Gastrocnemius medialis (tissue), 4 donors: Measurements from ENCODE around the gene KLHL29. TPM values are rescaled to one million over a fixed set of nuclear protein-coding genes. Genes with fewer than 3 reads are reported as not detected.
A peak's percentile ranks its signal among the peaks of the same experiment; 100 is the strongest.

ENCODE experiments used
- ATAC-seq, 2 donors: fragments of 150-250 bp; one replicate each; pipeline ENCODE4 v1.9.1; 2016
- DNase-seq, 2 donors: peaks; one replicate each; pipeline ENCODE4 v3.0.0-alpha.2; 2019
- H3K27ac ChIP-seq, 4 donors: fragments of 200-600 bp; sonication (generic); 1 replicate in 1 of 4; 2 replicates in 3 of 4; pipeline ENCODE4 v1.5.1; 2016 to 2018; ENCODE audit warnings: mild to moderate bottlenecking in 2 of 4, moderate library complexity in 1 of 4
- H3K27me3 ChIP-seq, 3 donors: fragments of 200-600 bp; sonication (generic) in 2 of 3; 1 replicate in 1 of 3; 2 replicates in 2 of 3; pipeline versions ENCODE4 v1.5.1 to v1.6.0; 2016 to 2019; ENCODE audit warnings: mild to moderate bottlenecking in 1 of 3, moderate library complexity in 1 of 3
- H3K36me3 ChIP-seq, 2 donors: fragments of 200-600 bp; sonication (generic) in 1 of 2; one replicate each; pipeline ENCODE4 v1.5.1; 2017 to 2018
- H3K4me1 ChIP-seq, 2 donors: fragments of 200-600 bp; sonication (generic) in 1 of 2; one replicate each; pipeline ENCODE4 v1.5.1; 2016 to 2017; ENCODE audit warnings: mild to moderate bottlenecking in 2 of 2
- H3K4me3 ChIP-seq, 4 donors: fragments of 200-600 bp; sonication (generic) in 3 of 4; 1 replicate in 1 of 4; 2 replicates in 3 of 4; pipeline ENCODE4 v1.5.1; 2016 to 2019; ENCODE audit warnings: mild to moderate bottlenecking in 2 of 4
- H3K9me3 ChIP-seq, 3 donors: fragments of 200-600 bp; sonication (generic) in 2 of 3; 1 replicate in 1 of 3; 2 replicates in 2 of 3; pipeline ENCODE4 v1.5.1; 2016 to 2019
- CTCF ChIP-seq, 5 experiments: fragments of 450-650 bp in 3 of 5; fragments of 200-600 bp in 2 of 5; sonication (generic) in 2 of 5; IDR thresholded peaks in 4 of 5; conservative IDR thresholded peaks in 1 of 5; 1 replicate in 4 of 5; 2 replicates in 1 of 5; pipeline ENCODE4 v1.5.1; 2016 to 2019; ENCODE audit warnings: antibody characterized with exemption in 5 of 5, mild to moderate bottlenecking in 3 of 5, moderate library complexity in 3 of 5
- POLR2A ChIP-seq, 2 donors: fragments of 450-650 bp; IDR thresholded peaks; one replicate each; pipeline ENCODE4 v1.6.1; 2017; ENCODE audit warnings: antibody characterized with exemption in 2 of 2, mild to moderate bottlenecking in 2 of 2, moderate library complexity in 2 of 2
- in situ Hi-C, 4 donors: fragments of 200-750 bp; cut with MboI; loops; one replicate each; pipeline versions ENCODE4 v1.15.0 to v1.8.0; 2017; ENCODE audit warnings: low sequenced_read_pairs in 4 of 4
- intact Hi-C: fragments of 100-400 bp; cut with DNase I; formaldehyde crosslinking; loops from one replicate; pipeline ENCODE4 v1.15.1; 2023; ENCODE audit warnings: low total_unique reads
- total RNA-seq, 4 donors: library from RNA; depleted of rRNA; stranded (reverse); fragments of >200 nt; gene quantifications; one replicate each; pipeline versions ENCODE4 v1.1.0 to v1.2.3, GENCODE V29; 2016

KLHL29 gene
- total RNA-seq, 4 donors from 2014 or later: 4.3 to 24.9 (median 8.7) TPM

GRCh38 chr2:23698116-23698693 is 313.2 kb downstream of the KLHL29 start:
- TF ChIP-seq CTCF (IDR thresholded peaks at IDR 0.05 in 4 of 5, conservative IDR thresholded peaks at IDR 0.05 in 1 of 5): no peak
- TF ChIP-seq POLR2A (IDR thresholded peaks at IDR 0.05): no peak
- Histone ChIP-seq H3K27me3 (no peaks in the 10 kb centered on the region), H3K4me3 (no peak overlapping the region), H3K9me3 (no peaks in the 10 kb centered on the region), H3K4me1 (peaks cover 21 to 22% of the 10 kb centered on the region in 2 donors), H3K36me3 (no peaks in the 10 kb centered on the region), H3K27ac (peak overlapping the region; percentile 52 to 64 (median 58))
- DNase-seq: no peak
- intact Hi-C loops: no loop called here
- no peak for ATAC-seq
- in situ Hi-C loops: no loop called here

DNA sequence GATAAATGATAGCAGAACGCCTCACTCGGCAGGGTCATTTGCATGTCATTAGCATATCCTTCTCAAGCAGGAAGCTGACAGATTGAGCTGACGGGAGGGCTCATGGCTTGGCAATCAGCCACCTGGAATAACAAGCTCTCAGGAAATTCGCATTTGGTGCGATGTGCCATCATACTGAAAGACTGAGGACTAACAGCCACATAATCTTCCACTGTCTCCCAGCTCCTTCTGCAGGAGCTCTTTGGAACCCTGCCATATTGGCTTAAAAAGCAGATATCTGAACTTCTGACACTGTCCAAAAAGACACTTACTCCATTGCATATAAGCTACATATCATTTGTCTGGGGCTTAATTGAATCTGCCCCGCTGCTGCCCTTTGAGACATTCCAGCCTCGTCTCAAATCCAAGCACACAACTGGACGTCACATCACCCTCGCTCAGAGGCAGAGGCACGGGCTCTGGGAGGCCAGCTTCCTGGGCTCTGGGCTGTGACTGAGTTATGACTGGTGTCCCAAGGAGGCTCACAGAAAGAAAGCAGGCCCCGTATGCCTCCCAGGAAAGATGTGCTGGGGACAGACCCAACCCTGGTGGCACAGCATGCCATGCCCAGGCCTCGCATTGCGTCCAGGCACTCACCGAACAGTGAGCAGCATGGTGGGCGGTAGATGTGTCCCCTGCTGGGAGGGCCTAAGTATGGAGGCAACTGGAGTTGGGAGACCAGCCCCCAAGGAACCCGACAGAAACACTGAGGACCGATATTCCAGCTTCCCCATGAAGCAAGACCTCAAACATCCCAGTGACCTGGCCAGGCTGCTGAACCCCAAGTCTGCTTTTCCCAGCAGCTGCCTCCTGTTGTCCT is 314.0 kb downstream of the KLHL29 start:
- in situ Hi-C loops: no loop called here
- H3K27me3 ChIP-seq: no peaks in the 10 kb centered on the region
- no peak for DNase-seq
- TF ChIP-seq POLR2A (IDR thresholded peaks at IDR 0.05) (no peak), CTCF (IDR thresholded peaks at IDR 0.05 in 4 of 5, conservative IDR thresholded peaks at IDR 0.05 in 1 of 5) (no peak)
- no peaks in the 10 kb centered on the region for H3K36me3 ChIP-seq
- H3K4me1 ChIP-seq: peaks cover 21 to 22% of the 10 kb centered on the region in 2 donors
- intact Hi-C loops: no loop called here
- H3K4me3 ChIP-seq: no peak overlapping the region
- H3K27ac ChIP-seq: peak overlapping the region; percentile 4 to 64 (median 58)
- H3K9me3 ChIP-seq: no peaks in the 10 kb centered on the region
- ATAC-seq: peak; percentile 34 to 60

DNA sequence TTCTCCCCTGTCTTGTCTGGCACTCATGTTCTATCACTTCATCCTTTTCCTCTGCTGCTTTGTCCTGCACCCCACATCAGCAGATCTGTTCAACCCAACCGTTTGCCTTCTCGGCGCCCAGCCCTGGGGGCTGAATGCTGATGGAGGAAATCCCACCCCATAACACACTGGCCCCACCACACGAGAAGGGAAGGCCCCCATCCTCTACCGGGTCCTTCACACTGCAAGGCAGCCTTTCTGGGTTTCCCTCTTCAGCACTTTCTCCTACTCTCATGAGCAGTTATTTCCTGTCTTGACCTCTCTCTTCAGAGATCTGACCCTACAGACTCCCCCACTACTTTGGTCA is 314.6 kb downstream of the KLHL29 start:
- Histone ChIP-seq H3K9me3 (no peaks in the 10 kb centered on the region), H3K27me3 (no peaks in the 10 kb centered on the region), H3K27ac (peak overlapping the region in 2 of 4 donors; percentile 59 to 64), H3K4me3 (no peak overlapping the region), H3K36me3 (no peaks in the 10 kb centered on the region), H3K4me1 (peaks cover 21 to 22% of the 10 kb centered on the region in 2 donors)
- intact Hi-C loops: no loop called here
- TF ChIP-seq POLR2A (IDR thresholded peaks at IDR 0.05) (no peak), CTCF (IDR thresholded peaks at IDR 0.05 in 4 of 5, conservative IDR thresholded peaks at IDR 0.05 in 1 of 5) (no peak)
- DNase-seq (no peak), ATAC-seq (no peak)
- in situ Hi-C loops: no loop called here

- H3K4me3 ChIP-seq: no peak overlapping the region
- no peaks in the 10 kb centered on the region for H3K27me3 ChIP-seq
- no peaks in the 10 kb centered on the region for H3K36me3 ChIP-seq
- DNase-seq: no peak
- no peak for ATAC-seq
- intact Hi-C loops (no loop called here), in situ Hi-C loops (no loop called here)
- TF ChIP-seq POLR2A (IDR thresholded peaks at IDR 0.05) (no peak), CTCF (IDR thresholded peaks at IDR 0.05 in 4 of 5, conservative IDR thresholded peaks at IDR 0.05 in 1 of 5) (no peak)
- H3K9me3 ChIP-seq: no peaks in the 10 kb centered on the region
- H3K4me1 ChIP-seq: peaks cover 21 to 22% of the 10 kb centered on the region in 2 donors
- H3K27ac ChIP-seq: no peak overlapping the region
Observed at GRCh38 chr2:23700627-23701026, 315.6 kb downstream of the KLHL29 start.
